SU-DHL-6 (cell line): Measurements from ENCODE around the gene KRTAP4-8.
"Not testable (repeated sequence)": the region's sequence is repeated elsewhere in the genome, so short reads cannot be mapped to it uniquely, and the experiment has no call there.

ENCODE experiments used
- H2AFZ ChIP-seq: fragments of 200-600 bp; sonication (generic); 2 replicates; pipeline ENCODE4 v1.6.1; 2014; ENCODE audit warnings: low read depth, mild to moderate bottlenecking, moderate library complexity, mixed read lengths, antibody characterized with exemption, low read length; ENCODE audit not compliant: severe bottlenecking
- H3F3A ChIP-seq: fragments of 200-600 bp; shearing (Covaris generic); 2 replicates; pipeline ENCODE4 v1.6.0; 2016; ENCODE audit warnings: antibody characterized with exemption, mild to moderate bottlenecking; ENCODE audit not compliant: insufficient read depth
- H3K27ac ChIP-seq: fragments of 200-600 bp; sonication (generic); 2 replicates; pipeline ENCODE4 v1.5.1; 2016; ENCODE audit warnings: low read depth, mild to moderate bottlenecking, low read length, moderate library complexity, mixed read lengths
- H3K27me3 ChIP-seq: fragments of 200-600 bp; sonication (generic), shearing (Covaris generic); 2 replicates; pipeline ENCODE4 v1.6.0; 2014; ENCODE audit warnings: mild to moderate bottlenecking, low read length
- H3K36me3 ChIP-seq: fragments of 200-600 bp; sonication (generic); 2 replicates; pipeline ENCODE4 v1.6.1; 2014; ENCODE audit warnings: mild to moderate bottlenecking, low read length, mixed read lengths
- H3K4me2 ChIP-seq: fragments of 300-600, 200-600 bp; shearing (Covaris generic), sonication (generic); 2 replicates; pipeline ENCODE4 v1.6.0; 2014; ENCODE audit warnings: low read length, low read depth, mild to moderate bottlenecking; ENCODE audit not compliant: poor library complexity, severe bottlenecking
- H3K4me3 ChIP-seq: fragments of 200-600 bp; sonication (generic); 2 replicates; pipeline ENCODE4 v1.5.1; 2014; ENCODE audit warnings: antibody characterized with exemption, low read length, mild to moderate bottlenecking, mixed read lengths; ENCODE audit not compliant: insufficient read depth, poor library complexity, severe bottlenecking
- H3K79me2 ChIP-seq: fragments of 200-600 bp; sonication (generic); 2 replicates; pipeline ENCODE4 v1.6.1; 2014; ENCODE audit warnings: mild to moderate bottlenecking, low read length, moderate library complexity; ENCODE audit not compliant: insufficient read depth
- H3K9ac ChIP-seq: fragments of 200-600 bp; sonication (generic); 2 replicates; pipeline ENCODE4 v1.7.0; 2014; ENCODE audit warnings: mild to moderate bottlenecking, low read length
- H3K9me2 ChIP-seq: fragments of 200-600 bp; sonication (generic); replicated peaks from 2 replicates; pipeline ENCODE4 v1.6.1; 2014; ENCODE audit warnings: low read length; ENCODE audit not compliant: insufficient read depth
- H3K9me3 ChIP-seq: fragments of 200-600 bp; sonication (generic); 2 replicates; pipeline ENCODE4 v1.6.1; 2014; ENCODE audit warnings: low read length, mixed read lengths; ENCODE audit not compliant: insufficient read depth
- H4K20me1 ChIP-seq: fragments of 200-600 bp; sonication (generic); 2 replicates; pipeline ENCODE4 v1.6.1; 2014; ENCODE audit warnings: low read depth, mild to moderate bottlenecking, antibody characterized with exemption, low read length, moderate library complexity, mixed read lengths
- CTCF ChIP-seq: fragments of 200-600 bp; sonication (generic); IDR thresholded peaks from one replicate; pipeline ENCODE4 v1.5.1; 2017; ENCODE audit warnings: antibody characterized with exemption, mild to moderate bottlenecking, low read length, moderate library complexity; ENCODE audit not compliant: insufficient read depth, poor library complexity, severe bottlenecking
- EZH2phosphoT487 ChIP-seq: fragments of 200-600 bp; sonication (generic), shearing (Covaris generic); conservative IDR thresholded peaks from 2 replicates; pipeline ENCODE4 v1.6.1; 2018; ENCODE audit warnings: mild to moderate bottlenecking, antibody characterized with exemption, low read length, moderate library complexity, mixed read lengths

KRTAP4-8 gene

DNA sequence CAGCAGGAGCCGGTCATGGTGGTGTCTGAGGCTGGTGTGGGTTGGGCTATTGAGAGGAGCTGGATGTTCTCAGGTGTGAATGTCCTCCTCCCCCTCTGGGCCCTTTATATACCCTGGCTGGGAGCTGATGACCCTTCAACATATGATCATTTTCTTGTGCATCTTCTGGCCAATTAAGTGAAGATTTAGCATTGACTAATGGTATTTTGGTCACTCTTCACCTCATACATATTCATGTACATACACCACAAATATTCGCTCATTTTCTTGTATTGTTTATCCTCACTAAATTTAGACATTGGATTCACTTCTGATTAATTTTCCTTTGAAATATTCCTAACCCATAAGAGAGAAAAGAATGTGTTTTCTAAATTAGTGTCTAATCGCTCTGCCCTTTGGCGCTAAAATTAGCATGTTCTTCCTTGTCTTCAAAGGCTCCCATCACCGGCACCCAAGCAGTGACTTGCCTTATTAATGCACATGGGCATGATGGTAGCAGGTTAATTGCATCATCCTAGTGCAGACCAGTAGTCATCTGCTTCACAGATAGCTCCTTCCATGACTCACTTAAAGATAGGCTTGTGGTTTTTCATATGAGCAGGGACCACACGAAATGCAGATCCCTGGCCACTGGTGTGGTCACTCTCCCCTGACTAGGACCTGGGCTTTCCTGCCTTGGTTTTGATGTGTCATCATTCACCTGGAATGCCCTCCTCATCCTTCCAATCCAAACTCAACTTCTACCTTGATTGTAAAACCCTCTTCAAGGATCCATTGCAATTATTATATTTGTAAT is 31.9 kb downstream of the KRTAP4-8 start, which contains the start of gene KRTAP2-4:
KRTAP2-4 (minus strand) TSS at position 51 of the 796 bp plus-strand sequence; CDS start at position 17, 34 bp downstream.
- Histone ChIP-seq H3K9ac (no peak within 1 kb of the TSS), H3K79me2 (no peaks in the 10 kb centered on the region), H3K36me3 (no peaks in the 10 kb centered on the region), H3K27me3 (no peaks in the 10 kb centered on the region), H4K20me1 (no peaks in the 10 kb centered on the region), H3F3A (no peaks in the 10 kb centered on the region), H2AFZ (no peak within 1 kb of the TSS), H3K4me3 (no peak within 1 kb of the TSS), H3K9me2 (no peaks in the 10 kb centered on the region), H3K27ac (no peak within 1 kb of the TSS), H3K9me3 (no peaks in the 10 kb centered on the region), H3K4me2 (no peak within 1 kb of the TSS)
- TF ChIP-seq CTCF (no peak), EZH2phosphoT487 (no peak)

GRCh38 chr17:41065016-41065689 is 32.8 kb downstream of the KRTAP4-8 start:
- H3K9me3 ChIP-seq, H3K36me3 ChIP-seq, H2AFZ ChIP-seq: not testable (repeated sequence)

GRCh38 chr17:41064301-41064700 is 33.6 kb downstream of the KRTAP4-8 start:
- Histone ChIP-seq H2AFZ (no peak overlapping the region), H3K27me3 (no peaks in the 10 kb centered on the region), H3K27ac (no peak overlapping the region), H3K9me2 (no peaks in the 10 kb centered on the region), H4K20me1 (no peaks in the 10 kb centered on the region), H3K9me3 (no peaks in the 10 kb centered on the region), H3K79me2 (no peaks in the 10 kb centered on the region), H3F3A (no peaks in the 10 kb centered on the region), H3K36me3 (no peaks in the 10 kb centered on the region), H3K4me2 (no peak overlapping the region), H3K4me3 (no peak overlapping the region), H3K9ac (no peak overlapping the region)
- TF ChIP-seq EZH2phosphoT487 (no peak), CTCF (no peak)

More at GRCh38 chr17:41065016-41065689, 32.8 kb downstream of the KRTAP4-8 start:
- H3K9me2 ChIP-seq, H3K27ac ChIP-seq, H3K79me2 ChIP-seq, H3K27me3 ChIP-seq, H3K4me2 ChIP-seq, H3F3A ChIP-seq, H3K9ac ChIP-seq, H3K4me3 ChIP-seq, H4K20me1 ChIP-seq: not testable (repeated sequence)

DNA sequence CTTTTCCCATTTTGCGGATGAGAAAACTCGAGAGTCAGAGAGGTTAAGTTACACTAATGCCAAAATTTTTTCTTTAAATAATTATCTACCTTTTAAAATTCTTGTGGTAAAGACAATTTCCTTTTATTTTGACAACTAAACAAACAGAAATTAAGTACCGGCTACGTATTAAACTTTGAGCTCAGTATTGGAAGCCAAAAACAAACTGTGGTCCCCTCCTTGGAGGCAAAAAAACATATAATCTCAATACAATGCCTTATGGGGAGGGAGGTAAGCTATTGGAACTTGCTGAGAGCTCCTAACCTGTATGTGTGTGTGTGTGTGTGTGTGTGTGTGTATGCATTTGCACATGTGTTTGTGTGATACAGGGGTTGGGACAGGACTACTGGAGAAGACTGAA is 34.5 kb downstream of the KRTAP4-8 start:
- H3K27ac ChIP-seq: no peak overlapping the region

More for the DNA sequence above, 34.5 kb downstream of the KRTAP4-8 start:
- Histone ChIP-seq H3K79me2 (no peaks in the 10 kb centered on the region), H3K4me2 (no peak overlapping the region), H3K27me3 (no peaks in the 10 kb centered on the region), H4K20me1 (no peaks in the 10 kb centered on the region), H3K9me2 (no peaks in the 10 kb centered on the region), H3F3A (no peaks in the 10 kb centered on the region), H3K36me3 (no peaks in the 10 kb centered on the region), H2AFZ (no peak overlapping the region), H3K9me3 (no peaks in the 10 kb centered on the region), H3K9ac (no peak overlapping the region), H3K4me3 (no peak overlapping the region)
- TF ChIP-seq EZH2phosphoT487: no peak
- TF ChIP-seq CTCF: no peak
